Nucleus accumbens (tissue), 56 donors: ENCODE measurements around the gene UBE2Q1.

Source experiments
- DNase-seq, 56 donors: peaks; one replicate each; lab custom pipeline; 2025; lab: John Stamatoyannopoulos, UW

Gene UBE2Q1

DNA sequence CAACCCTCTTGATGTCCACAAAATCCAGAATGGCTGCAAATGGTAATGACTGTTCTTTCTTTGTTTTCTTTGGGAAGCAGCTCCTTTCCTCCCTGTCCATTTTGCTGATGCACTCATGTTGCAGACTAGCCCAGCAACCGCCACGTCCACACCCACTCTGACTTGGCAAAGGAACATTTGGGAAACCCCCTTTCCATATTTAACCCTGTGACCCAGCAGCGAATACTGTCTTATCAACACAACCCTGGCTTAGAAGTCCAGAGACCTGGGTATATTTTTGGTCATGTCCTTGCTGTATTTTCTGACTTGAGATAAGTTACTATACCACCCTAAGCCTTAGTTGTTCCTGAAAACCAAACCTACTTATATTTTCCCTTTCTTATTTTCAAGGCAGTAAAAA is 38.1 kb downstream of the UBE2Q1 start:
- no peak for DNase-seq

DNA sequence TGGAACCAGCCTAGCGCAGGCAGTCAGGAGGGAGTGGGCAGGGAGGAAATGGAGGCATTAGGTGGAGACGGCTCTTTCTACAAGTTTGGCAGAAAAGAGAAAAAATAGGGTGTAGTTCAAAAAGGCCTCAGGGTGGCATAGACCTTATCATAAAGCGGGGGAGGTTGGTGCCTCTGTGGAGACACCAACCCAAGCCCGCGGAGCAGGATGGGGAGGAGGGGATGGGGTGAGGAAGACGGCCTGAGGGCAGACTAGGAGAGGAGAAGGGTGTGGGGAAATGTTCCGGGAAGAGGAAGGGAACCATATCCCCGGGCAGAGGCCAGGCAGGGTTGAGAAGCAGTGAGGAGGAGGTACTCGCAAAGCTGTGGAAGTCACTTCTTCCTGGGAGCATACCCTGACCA is 38.9 kb downstream of the UBE2Q1 start:
- no peak for DNase-seq

DNA sequence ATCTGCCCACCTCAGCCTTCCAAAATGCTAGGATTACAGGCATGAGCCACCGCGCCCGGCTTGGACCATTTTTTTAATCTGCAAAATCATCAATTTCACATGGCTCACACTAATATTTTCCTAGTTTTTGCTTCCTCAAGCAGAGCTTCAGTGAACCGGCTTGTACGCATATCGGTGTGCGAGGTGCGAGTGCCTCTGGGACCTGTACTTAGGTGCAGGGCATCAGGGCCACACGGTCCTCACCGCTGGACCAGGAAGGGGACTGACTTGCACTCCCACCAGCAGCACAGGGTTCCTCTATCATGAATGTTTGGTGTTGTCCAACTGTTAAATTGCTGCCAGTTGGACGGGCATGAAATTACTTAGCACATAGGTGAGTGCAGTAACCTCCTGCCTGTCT is 40.8 kb downstream of the UBE2Q1 start:
- DNase-seq, result no peak

DNA sequence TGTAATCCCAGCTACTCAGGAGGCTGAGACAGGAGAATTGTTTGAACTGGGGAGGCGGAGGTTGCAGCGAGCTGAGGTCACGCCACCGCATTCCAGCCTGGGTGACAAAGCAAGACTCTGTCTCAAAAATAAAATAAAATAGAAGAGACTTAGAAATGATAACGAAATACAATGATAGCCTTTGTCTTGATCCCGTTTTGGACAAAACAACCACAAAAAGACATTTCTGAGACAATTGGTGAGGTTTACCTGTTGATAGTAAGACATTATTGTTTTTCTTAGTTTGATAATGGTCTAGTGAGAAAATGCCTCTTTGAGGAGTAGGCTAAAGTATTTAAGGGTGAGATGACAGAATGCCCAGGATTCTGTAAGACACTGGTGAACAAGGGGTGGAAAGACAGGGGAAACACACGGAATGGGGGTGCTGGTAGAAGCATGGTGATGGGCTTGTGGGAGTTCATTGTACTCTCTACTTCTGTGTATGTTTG is 44.4 kb downstream of the UBE2Q1 start:
- no peak for DNase-seq

DNA sequence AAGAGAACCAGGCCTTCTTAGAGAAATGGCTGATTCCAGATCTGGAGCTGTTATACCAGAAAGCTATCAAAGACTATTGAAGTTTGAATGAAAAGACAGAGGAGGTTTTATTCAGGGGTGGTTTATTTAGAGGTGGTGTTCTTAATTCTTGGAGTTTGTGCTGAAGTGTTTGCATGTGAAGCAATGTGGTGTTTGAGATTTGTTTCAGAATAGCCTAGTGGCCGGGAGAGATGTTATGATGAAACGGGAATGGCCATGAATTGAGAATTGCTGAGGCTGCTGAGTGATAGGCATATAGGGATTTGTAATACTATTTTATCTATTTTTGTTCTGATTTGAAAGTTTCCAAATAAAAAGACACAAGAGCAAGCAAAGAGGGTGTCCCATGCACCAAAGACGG is 45.7 kb downstream of the UBE2Q1 start:
- DNase-seq, result no peak

DNA sequence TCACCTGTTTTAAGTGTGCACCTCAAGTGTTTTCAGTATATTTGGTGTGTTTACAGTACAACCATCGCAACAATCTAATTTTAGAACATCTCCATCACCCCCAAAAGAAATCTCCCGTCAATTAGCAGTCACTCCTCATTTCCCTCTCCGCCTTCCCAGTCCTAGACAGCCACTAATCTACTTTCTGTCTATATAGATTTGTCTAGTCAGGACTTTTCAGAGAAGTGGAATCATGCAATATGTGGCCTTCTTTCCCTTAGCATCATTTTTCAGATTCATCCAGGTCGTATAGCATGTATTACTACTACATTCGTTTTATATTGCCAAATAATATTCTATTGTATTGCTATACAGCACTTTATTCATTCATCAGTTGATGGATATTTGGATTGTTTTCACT is 54.6 kb downstream of the UBE2Q1 start:
- no peak for DNase-seq

DNA sequence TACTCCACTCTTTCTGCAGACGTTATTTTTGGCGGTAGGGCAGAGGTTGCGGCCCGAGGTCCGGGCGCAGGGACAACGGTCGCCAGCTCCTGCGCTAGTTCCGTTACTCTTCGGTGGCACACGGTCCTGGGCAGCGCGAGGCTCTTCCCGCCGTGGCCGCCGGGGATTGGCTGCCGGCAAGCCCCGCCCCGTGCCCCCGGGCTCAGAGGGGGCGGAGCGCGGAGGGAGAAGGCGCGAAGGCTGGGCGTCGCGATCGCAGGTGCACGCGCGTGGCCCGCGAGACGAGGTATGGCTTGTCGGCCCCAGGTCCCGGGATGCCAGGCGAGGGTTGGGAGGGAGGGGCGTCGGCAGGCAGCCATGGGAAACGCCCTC is 55.7 kb downstream of the UBE2Q1 start:
- no peak for DNase-seq

DNA sequence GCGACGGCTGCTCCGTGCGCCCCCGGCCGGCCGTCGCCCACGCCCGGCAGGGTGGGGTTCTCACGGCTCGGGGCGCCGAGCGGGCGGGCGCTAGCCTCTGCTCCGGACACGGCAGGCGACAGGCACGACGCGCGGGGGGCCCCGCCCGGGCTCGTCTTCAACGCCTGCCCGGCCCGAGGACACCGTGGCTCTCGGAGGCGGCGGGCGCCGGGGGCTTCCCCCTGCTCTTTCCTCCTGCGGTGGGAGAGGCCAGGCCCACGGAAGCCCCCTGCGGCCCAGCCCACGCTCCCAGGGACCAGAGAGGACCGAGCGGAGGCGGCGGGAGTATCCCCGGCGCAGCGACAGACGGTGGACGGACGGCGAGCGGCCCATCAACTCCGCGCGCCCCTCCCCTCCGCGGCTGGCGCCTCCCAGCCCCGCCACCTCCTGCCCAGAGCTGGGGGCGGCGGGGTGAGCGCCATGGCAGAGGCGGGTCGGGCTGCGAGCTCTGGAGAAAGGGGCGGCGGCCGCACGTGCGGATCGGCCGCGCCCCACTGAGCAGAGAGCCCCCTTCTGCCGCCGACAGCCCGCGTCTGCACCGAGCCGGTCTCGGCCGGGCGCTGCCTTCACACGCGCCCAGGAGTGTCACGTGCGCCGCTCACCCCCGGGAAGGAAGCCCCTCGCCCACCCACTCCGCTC is 56.3 kb downstream of the UBE2Q1 start, which contains the start of the genes SHE and TDRD10:
SHE (minus strand) TSS at position 347 of the 678 bp plus-strand sequence. CDS start 386 bp downstream, outside the sequence.
TDRD10 (plus strand) TSS at position 154 of the 678 bp plus-strand sequence. CDS start 4,685 bp downstream, outside the sequence.
- peak in 1 of 56 donors; percentile 35 for DNase-seq

DNA sequence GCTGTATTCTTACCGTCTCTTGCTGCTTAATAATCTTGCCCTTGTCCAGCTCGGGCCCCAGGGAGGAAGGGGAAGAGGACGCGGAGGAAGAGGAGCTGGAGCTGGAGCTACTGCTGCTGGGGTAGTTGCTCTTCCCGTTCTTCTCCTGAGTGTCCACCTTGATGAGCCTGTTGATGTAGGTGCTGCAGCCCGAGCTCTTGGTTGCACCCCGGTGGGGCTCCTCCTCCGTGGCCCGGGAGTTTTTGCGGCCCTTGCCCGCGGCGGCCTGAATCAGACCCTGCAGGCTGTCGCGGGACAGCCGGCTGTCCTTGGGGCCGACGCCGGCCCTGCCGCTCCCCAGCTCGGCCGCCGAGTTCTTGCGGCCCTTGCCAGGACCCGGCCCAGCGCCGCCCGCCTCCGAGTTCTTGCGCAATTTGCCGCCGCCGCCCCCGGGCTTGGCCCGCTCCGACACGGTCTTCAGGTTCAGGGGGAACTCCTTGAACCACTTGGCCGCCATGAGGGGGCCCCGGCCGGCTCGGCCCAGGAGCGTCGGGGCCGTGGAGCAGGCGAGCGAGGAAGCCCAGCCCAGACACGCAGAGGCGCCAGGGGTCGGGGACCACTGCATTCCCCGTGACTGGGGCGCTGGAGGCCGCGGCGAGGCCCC is 56.9 kb downstream of the UBE2Q1 start:
- peak in 1 of 56 donors; percentile 7 for DNase-seq

DNA sequence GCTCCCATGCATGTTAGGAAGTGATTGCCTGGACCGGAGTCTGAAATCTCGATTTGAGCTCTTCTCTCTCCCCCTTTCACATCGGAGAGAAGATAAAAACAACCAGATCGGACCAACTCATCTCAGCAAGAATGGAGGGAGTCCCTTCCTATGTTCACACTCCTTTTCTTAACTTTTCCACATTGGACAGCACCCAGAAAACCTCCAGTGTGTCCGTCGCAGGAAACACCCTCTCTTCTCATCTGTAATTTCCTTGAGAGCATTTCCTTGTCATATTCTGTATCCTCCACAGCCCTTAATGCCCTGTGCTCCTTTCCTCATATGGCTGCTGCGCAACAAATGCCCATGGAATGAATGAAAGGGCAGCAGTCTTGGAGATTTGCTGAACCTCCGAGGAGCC is 57.9 kb downstream of the UBE2Q1 start:
- DNase-seq, result no peak

DNA sequence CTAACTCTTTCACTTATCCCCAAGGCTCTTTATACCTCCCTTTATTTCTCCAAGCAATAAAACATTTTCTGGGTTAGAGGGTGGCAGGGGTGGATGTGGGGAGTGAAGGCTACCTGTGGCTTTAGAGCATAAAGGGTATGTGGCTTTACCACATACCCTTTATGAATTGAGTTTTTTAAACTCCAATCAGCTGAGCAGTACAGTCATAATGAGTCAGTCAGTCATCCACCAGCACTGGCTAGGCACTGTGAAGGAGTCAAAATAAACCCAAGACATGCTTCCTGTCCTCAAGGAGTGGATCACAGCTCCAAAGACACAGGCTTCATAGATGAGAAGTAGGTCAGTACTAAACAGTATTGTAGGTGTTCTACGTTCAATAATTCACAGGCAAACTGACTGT is 59.0 kb downstream of the UBE2Q1 start:
- no peak for DNase-seq
